ENCODE results near the gene COQ10A.

- TF ChIP-seq CTCF (IDR thresholded peaks at IDR 0.05) = no peak
- no peak for TF ChIP-seq ZFX (IDR thresholded peaks at IDR 0.05; ENCODE audit: borderline replicate concordance)
Measured at GRCh38 chr12:56221232-56221756, 45.4 kb upstream of the COQ10A start.
